Measurements from ENCODE around the gene TACSTD2.
"Not testable (repeated sequence)": the region's sequence is repeated elsewhere in the genome, so short reads cannot be mapped to it uniquely, and the experiment has no call there.

DNA sequence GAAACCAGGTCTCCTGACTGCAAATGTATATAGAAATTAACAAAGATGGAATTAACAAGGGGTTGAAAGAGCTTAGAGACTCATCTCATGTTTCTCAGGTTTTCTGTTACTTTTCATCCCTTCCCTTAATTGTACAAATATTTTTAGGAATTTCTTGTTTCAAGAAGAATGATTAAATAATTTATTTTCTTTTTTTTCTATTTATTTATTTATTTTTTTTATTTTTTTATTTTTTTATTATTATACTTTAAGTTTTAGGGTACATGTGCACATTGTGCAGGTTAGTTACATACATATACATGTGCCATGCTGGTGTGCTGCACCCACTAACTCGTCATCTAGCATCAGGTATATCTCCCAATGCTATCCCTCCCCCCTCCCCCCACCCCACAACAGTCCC lies 5.1 kb upstream of the TACSTD2 start:
- TF ChIP-seq, protein P1, sequence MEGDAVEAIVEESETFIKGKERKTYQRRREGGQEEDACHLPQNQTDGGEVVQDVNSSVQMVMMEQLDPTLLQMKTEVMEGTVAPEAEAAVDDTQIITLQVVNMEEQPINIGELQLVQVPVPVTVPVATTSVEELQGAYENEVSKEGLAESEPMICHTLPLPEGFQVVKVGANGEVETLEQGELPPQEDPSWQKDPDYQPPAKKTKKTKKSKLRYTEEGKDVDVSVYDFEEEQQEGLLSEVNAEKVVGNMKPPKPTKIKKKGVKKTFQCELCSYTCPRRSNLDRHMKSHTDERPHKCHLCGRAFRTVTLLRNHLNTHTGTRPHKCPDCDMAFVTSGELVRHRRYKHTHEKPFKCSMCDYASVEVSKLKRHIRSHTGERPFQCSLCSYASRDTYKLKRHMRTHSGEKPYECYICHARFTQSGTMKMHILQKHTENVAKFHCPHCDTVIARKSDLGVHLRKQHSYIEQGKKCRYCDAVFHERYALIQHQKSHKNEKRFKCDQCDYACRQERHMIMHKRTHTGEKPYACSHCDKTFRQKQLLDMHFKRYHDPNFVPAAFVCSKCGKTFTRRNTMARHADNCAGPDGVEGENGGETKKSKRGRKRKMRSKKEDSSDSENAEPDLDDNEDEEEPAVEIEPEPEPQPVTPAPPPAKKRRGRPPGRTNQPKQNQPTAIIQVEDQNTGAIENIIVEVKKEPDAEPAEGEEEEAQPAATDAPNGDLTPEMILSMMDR (IDR thresholded peaks at IDR 0.05) = not testable (repeated sequence)
- TF ChIP-seq EZH2 (IDR thresholded peaks at IDR 0.05; ENCODE audit: borderline replicate concordance, insufficient read depth, low read depth, low read length, poor library complexity, severe bottlenecking) = not testable (repeated sequence)
